ENCODE measurements around the gene APLNR.
A peak's percentile ranks its signal among the peaks of the same experiment; 100 is the strongest.
"Not testable (repeated sequence)": the region's sequence is repeated elsewhere in the genome, so short reads cannot be mapped to it uniquely, and the experiment has no call there.

Gene APLNR

GRCh38 chr11:57237204-57237681, at the start of gene APLNR:
TSS of gene APLNR (minus strand) at chr11:57237250. CDS start at chr11:57237004, 246 bp downstream.
- DNase-seq: no peak

GRCh38 chr11:57283231-57283990, 46.4 kb upstream of the APLNR start:
- DNase-seq: no peak

- not testable (repeated sequence) for DNase-seq
Measured at GRCh38 chr11:57281546-57281945, 44.5 kb upstream of the APLNR start.

DNA sequence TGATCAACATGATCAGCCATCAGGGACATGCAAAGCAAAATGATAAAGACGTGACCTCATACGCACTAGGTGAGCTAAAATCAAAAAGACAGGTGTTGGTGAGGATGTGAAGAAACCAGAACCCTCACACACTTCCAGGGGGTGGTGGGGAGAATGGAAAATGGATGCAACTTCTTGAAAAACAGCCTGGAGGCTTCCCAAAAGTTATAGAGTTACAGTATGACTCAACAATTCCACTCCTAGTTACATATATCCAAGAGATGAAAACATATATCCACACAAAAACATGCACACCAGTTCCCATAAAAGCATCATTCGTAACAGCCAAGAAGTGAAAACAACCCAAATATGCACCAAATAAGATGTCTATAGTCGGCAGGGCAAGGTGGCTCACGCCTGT, 42.1 kb upstream of the APLNR start:
- no peak for DNase-seq

- no peak for DNase-seq
Measured at GRCh38 chr11:57278721-57279095, 41.7 kb upstream of the APLNR start.

- peak; percentile 7 for DNase-seq
Measured at GRCh38 chr11:57277845-57278720, 41.0 kb upstream of the APLNR start.

- DNase-seq: peak; percentile 73
Measured at GRCh38 chr11:57276971-57277675, 40.1 kb upstream of the APLNR start.

DNA sequence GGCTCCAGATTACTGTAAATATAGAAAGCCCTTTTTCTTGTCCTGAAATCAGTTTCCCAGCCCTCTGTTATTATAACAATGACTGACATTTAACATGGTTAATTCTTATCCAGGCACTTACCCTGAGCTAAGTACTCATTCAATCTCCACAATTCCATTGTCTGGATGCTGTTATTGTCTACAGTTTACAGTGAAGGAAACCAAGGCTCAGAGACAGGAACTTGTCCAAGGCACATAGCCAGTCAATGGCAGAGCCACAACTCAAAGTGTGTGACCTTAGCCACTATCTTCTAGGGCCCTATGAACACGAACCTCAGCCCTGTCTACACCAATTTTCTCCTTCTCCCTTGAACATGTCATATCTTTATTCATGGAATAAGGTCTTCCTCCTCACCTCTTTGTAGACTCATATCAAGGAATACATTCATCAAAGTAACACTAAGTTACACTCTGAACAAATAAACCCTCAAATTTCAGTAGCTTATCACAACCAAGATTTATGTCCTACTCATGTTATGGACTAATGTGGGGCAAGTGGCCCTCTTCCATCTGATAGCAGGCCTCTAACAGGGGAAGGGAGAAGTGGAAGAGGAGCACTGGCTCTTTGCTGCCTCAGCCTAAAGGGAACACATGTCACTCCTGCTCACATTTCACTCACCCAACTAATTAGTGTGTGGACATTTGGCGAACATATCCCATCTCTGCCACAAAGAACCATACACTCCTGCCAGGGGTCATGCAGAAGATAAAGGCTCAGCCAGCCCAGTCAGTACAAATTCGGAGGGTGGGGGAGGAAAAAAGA, 39.3 kb upstream of the APLNR start:
- DNase-seq: no peak

GRCh38 chr11:57275582-57275981, 38.5 kb upstream of the APLNR start:
- DNase-seq: no peak

GRCh38 chr11:57274904-57275498, 38.0 kb upstream of the APLNR start:
- DNase-seq: no peak

GRCh38 chr11:57273448-57274058, 36.5 kb upstream of the APLNR start:
- DNase-seq: no peak

GRCh38 chr11:57269571-57270021, 32.5 kb upstream of the APLNR start:
- no peak for DNase-seq

GRCh38 chr11:57266157-57266556, 29.1 kb upstream of the APLNR start:
- DNase-seq: no peak

- no peak for DNase-seq
Measured at GRCh38 chr11:57263351-57263750, 26.3 kb upstream of the APLNR start.

- DNase-seq: no peak
Measured at GRCh38 chr11:57262157-57262556, 25.1 kb upstream of the APLNR start.

GRCh38 chr11:57260937-57261783, 24.1 kb upstream of the APLNR start:
- DNase-seq: no peak

DNA sequence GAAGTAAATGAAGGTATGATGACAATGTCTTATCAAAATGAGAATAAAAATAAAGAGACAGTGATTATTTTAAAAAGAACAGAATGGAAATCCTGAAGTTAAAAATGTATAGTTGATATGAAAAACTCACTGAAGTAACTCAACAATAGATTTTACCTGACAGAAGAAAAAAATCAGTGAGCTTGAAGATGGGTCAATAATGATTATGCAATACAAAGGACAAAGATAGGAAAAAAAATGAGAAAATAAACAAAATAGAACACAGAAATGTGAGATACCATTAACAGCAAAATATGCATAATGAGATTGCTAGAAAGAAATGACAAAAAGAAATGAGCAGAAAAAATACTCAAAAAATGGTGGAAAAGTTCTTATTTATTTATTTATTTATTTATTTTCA, 19.1 kb upstream of the APLNR start:
- DNase-seq: no peak

GRCh38 chr11:57255618-57256017, 18.6 kb upstream of the APLNR start:
- no peak for DNase-seq

GRCh38 chr11:57254631-57255030, 17.6 kb upstream of the APLNR start:
- DNase-seq: no peak

DNA sequence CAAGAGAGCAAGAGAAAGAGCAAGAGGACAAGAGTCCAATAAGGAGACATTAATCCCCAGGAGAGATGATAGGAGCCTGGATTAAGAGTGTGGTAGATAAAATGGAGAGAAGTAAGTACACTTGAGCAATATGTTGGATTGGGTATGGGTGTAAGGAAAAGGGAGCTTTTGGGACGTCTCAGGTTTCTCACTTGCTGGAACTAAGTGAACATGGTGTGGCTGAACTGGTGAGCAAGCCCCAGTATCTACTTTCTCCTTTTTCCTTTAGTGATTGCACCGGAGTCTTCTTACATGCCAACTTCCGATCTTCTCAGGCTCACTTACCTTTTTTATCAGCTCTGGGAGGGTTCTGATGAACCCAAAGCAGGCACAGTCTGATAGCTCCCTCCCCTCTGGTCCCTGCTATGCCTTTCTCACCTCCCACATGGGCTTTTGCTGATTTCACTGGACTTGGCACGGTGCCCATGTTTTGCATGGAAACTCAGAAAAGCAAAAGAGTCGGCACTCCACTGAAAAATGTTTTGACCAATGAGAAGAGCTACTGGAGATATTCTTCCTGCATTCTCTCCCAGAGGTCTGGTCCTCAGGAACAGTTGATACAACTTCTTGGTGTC, 14.5 kb upstream of the APLNR start:
- DNase-seq: no peak
